HG03159 (cell line): ENCODE data around the gene NPY4R2.
"Not testable (repeated sequence)": the region's sequence is repeated elsewhere in the genome, so short reads cannot be mapped to it uniquely, and the experiment has no call there.

Experiments used
- ATAC-seq: cut with Tn5 transposase; IDR thresholded peaks from one replicate; pipeline ENCODE4 v1.9.1; 2021; ENCODE audit warnings: mild to moderate bottlenecking, moderate library complexity; ENCODE audit not compliant: unreplicated experiment

NPY4R2 gene

GRCh38 chr10:47928225-47928624, 9.8 kb downstream of the NPY4R2 start:
- not testable (repeated sequence) for ATAC-seq

- ATAC-seq = not testable (repeated sequence)
These were observed 14.4 kb downstream of the NPY4R2 start for GRCh38 chr10:47932824-47933223.

GRCh38 chr10:47933462-47933861, 15.0 kb downstream of the NPY4R2 start:
- not testable (repeated sequence) for ATAC-seq

- ATAC-seq = not testable (repeated sequence)
These were observed 18.3 kb downstream of the NPY4R2 start for GRCh38 chr10:47936772-47937228.

- ATAC-seq = not testable (repeated sequence)
These were observed 19.2 kb downstream of the NPY4R2 start for GRCh38 chr10:47937634-47938033.

GRCh38 chr10:47940821-47941220, 22.4 kb downstream of the NPY4R2 start:
- ATAC-seq = not testable (repeated sequence)

GRCh38 chr10:47941379-47941778, 22.9 kb downstream of the NPY4R2 start:
- not testable (repeated sequence) for ATAC-seq

GRCh38 chr10:47942351-47943019, 24.0 kb downstream of the NPY4R2 start:
- ATAC-seq = not testable (repeated sequence)

GRCh38 chr10:47943328-47943727, 24.9 kb downstream of the NPY4R2 start:
- not testable (repeated sequence) for ATAC-seq

GRCh38 chr10:47947424-47947823, 29.0 kb downstream of the NPY4R2 start:
- not testable (repeated sequence) for ATAC-seq

- ATAC-seq = not testable (repeated sequence)
These were observed 38.7 kb downstream of the NPY4R2 start for GRCh38 chr10:47957158-47957557.

- not testable (repeated sequence) for ATAC-seq
These were observed 41.2 kb downstream of the NPY4R2 start for GRCh38 chr10:47959677-47960076.

- ATAC-seq = not testable (repeated sequence)
These were observed 42.2 kb downstream of the NPY4R2 start for GRCh38 chr10:47960699-47961098.

- ATAC-seq = not testable (repeated sequence)
These were observed 44.3 kb downstream of the NPY4R2 start for GRCh38 chr10:47962785-47963184.

- not testable (repeated sequence) for ATAC-seq
These were observed 46.0 kb downstream of the NPY4R2 start for GRCh38 chr10:47964280-47965063.

- ATAC-seq = peak; percentile 90
These were observed 50.5 kb downstream of the NPY4R2 start for GRCh38 chr10:47968988-47969387.

GRCh38 chr10:47970047-47970446, 51.6 kb downstream of the NPY4R2 start:
- not testable (repeated sequence) for ATAC-seq

- not testable (repeated sequence) for ATAC-seq
These were observed 53.1 kb downstream of the NPY4R2 start for GRCh38 chr10:47971598-47971997.

- not testable (repeated sequence) for ATAC-seq
These were observed 53.6 kb downstream of the NPY4R2 start for GRCh38 chr10:47972077-47972476.
